GM12878 (cell line): ENCODE data around the gene GRM1. TPM values are rescaled to one million over a fixed set of nuclear protein-coding genes. Genes with fewer than 3 reads are reported as not detected.

Experiments used
- ATAC-seq: fragments of 200-7000 bp; cut with Tn5 transposase; 3 replicates; pipeline ENCODE4 v1.9.1; 2020; ENCODE audit warnings: mild to moderate bottlenecking, moderate library complexity
- BruUV-seq: library from RNA; stranded (reverse); fragments of 400-500 nt; replicated peaks from 2 replicates; lab custom pipeline; 2021; lab: Mats Ljungman, UMichigan
- CTCF ChIA-PET: fragments of 300-600 bp; sonication (Branson Sonifier 250); formaldehyde crosslinking; extraction: SDS; loops from one replicate; lab custom pipeline; 2021; ENCODE audit warnings: inconsistent platforms; lab: Yijun Ruan, JAX
- POLR2A ChIA-PET: fragments of 350-600 bp; formaldehyde crosslinking; extraction: SDS; loops from one replicate; lab custom pipeline; 2021; ENCODE audit warnings: inconsistent platforms; lab: Charles Lee
- RAD21 ChIA-PET: fragments of 300-600 bp; sonication (Branson Sonifier 250); formaldehyde crosslinking; loops from one replicate; lab custom pipeline; 2023; ENCODE audit warnings: antibody characterized with exemption; ENCODE audit not compliant: unreplicated experiment; lab: Charles Lee
- SMC1A ChIA-PET: fragments of 300-600 bp; sonication (Branson Sonifier 250); formaldehyde crosslinking; loops from one replicate; lab custom pipeline; 2023; ENCODE audit not compliant: unreplicated experiment, uncharacterized antibody; lab: Charles Lee
- DNase-seq: peaks from one replicate; pipeline ENCODE4 v3.0.0-alpha.2; 2011; ENCODE audit warnings: low read depth, low spot score
- FAIRE-seq: peaks from 3 replicates; lab custom pipeline; 2011; peaks lifted over from hg19 to GRCh38; lab: Jason Lieb, UNC
- H2AFZ ChIP-seq: 2 replicates; pipeline ENCODE4 v1.6.0; 2011; ENCODE audit warnings: low read depth, low read length, control low read depth; ENCODE audit not compliant: control insufficient read depth
- H3K27ac ChIP-seq: 2 replicates; pipeline ENCODE4 v1.5.1; 2011; ENCODE audit warnings: control low read depth; ENCODE audit not compliant: control insufficient read depth, insufficient read depth
- H3K27me3 ChIP-seq, 2 experiments: replicated peaks in 1 of 2; 2 replicates each; pipeline versions ENCODE4 v1.6.0 to v1.6.1; 2011; ENCODE audit warnings: low read length in 1 of 2; ENCODE audit not compliant: control insufficient read depth in 2 of 2, insufficient read depth in 2 of 2
- H3K36me3 ChIP-seq, 2 experiments: 2 replicates each; pipeline ENCODE4 v1.5.1; 2011; ENCODE audit warnings: low read length in 1 of 2; ENCODE audit not compliant: control insufficient read depth in 2 of 2, insufficient read depth in 2 of 2
- H3K4me1 ChIP-seq: 2 replicates; pipeline ENCODE4 v1.6.1; 2011; ENCODE audit warnings: mild to moderate bottlenecking, low read length, moderate library complexity, mixed read lengths; ENCODE audit not compliant: control insufficient read depth, insufficient read depth
- H3K4me2 ChIP-seq: 2 replicates; pipeline ENCODE4 v1.6.0; 2011; ENCODE audit warnings: control low read depth; ENCODE audit not compliant: control insufficient read depth, insufficient read depth
- H3K4me3 ChIP-seq: fragments of 200-600 bp; sonication (generic); 2 replicates; pipeline ENCODE4 v1.5.1; 2016
- H3K79me2 ChIP-seq: 2 replicates; pipeline ENCODE4 v1.6.0; 2011; ENCODE audit warnings: low read length; ENCODE audit not compliant: control insufficient read depth, insufficient read depth
- H3K9ac ChIP-seq: 2 replicates; pipeline ENCODE4 v1.8.0; 2011; ENCODE audit warnings: low read length, control low read depth, mixed read lengths; ENCODE audit not compliant: control insufficient read depth, insufficient read depth
- H3K9me3 ChIP-seq: replicated peaks from 3 replicates; pipeline ENCODE4 v1.5.1; 2011; ENCODE audit warnings: mild to moderate bottlenecking, low read length; ENCODE audit not compliant: control insufficient read depth, insufficient read depth
- H4K20me1 ChIP-seq: 2 replicates; pipeline ENCODE4 v1.6.0; 2011; ENCODE audit not compliant: control insufficient read depth, insufficient read depth
- ATF3 ChIP-seq: IDR thresholded peaks from 2 replicates; pipeline ENCODE4 v1.6.1; 2011; ENCODE audit warnings: low read depth, mild to moderate bottlenecking, low read length, moderate library complexity, borderline replicate concordance; ENCODE audit errors: extremely low read depth
- ATF7 ChIP-seq: fragments of 450-650 bp; IDR thresholded peaks from 2 replicates; pipeline ENCODE4 v1.6.1; 2016; ENCODE audit warnings: low read depth, mild to moderate bottlenecking
- E2F4 ChIP-seq: IDR thresholded peaks from 2 replicates; pipeline ENCODE4 v1.6.1; 2012; ENCODE audit warnings: low read depth, low read length, improper control_type of control experiment
- GATAD2B ChIP-seq: fragments of 450-650 bp; conservative IDR thresholded peaks from 2 replicates; pipeline ENCODE4 v1.6.1; 2017; ENCODE audit warnings: low read depth, mild to moderate bottlenecking, moderate library complexity
- MEF2A ChIP-seq: IDR thresholded peaks from 2 replicates; pipeline ENCODE4 v1.6.1; 2011; ENCODE audit warnings: low read depth, mild to moderate bottlenecking, low read length, moderate library complexity; ENCODE audit not compliant: insufficient read depth
- MLLT1 ChIP-seq: fragments of 450-650 bp; IDR thresholded peaks from 2 replicates; pipeline ENCODE4 v1.6.1; 2016; ENCODE audit warnings: mild to moderate bottlenecking
- MXI1 ChIP-seq: fragments of 150-350 bp; IDR thresholded peaks from 2 replicates; pipeline ENCODE4 v1.6.1; 2011; ENCODE audit warnings: low read depth, mild to moderate bottlenecking, inconsistent platforms, low read length, improper control_type of control experiment
- POU2F2 ChIP-seq: IDR thresholded peaks from 3 replicates; pipeline ENCODE4 v1.6.1; 2011; ENCODE audit warnings: low read depth, mild to moderate bottlenecking, low read length, borderline replicate concordance
- RAD21 ChIP-seq: IDR thresholded peaks from 2 replicates; pipeline ENCODE4 v1.6.1; 2011; ENCODE audit warnings: mild to moderate bottlenecking, low read depth, low read length, moderate library complexity; ENCODE audit not compliant: insufficient read depth
- RELB ChIP-seq: fragments of 450-650 bp; IDR thresholded peaks from 2 replicates; pipeline ENCODE4 v1.6.1; 2017; ENCODE audit warnings: low read depth, mild to moderate bottlenecking, moderate library complexity
- SMAD1 ChIP-seq: fragments of 450-650 bp; IDR thresholded peaks from 2 replicates; pipeline ENCODE4 v1.6.1; 2018; ENCODE audit warnings: mild to moderate bottlenecking, low read depth; ENCODE audit not compliant: partially characterized antibody
- WRNIP1 ChIP-seq: IDR thresholded peaks from 2 replicates; pipeline ENCODE4 v1.6.1; 2011; ENCODE audit warnings: low read depth, low read length, improper control_type of control experiment, borderline replicate concordance
- ZNF217 ChIP-seq: fragments of 450-650 bp; IDR thresholded peaks from 2 replicates; pipeline ENCODE4 v1.6.1; 2017; ENCODE audit warnings: antibody characterized with exemption, mild to moderate bottlenecking
- ZNF274 ChIP-seq: IDR thresholded peaks from one replicate; pipeline ENCODE4 v1.8.0; 2011; ENCODE audit not compliant: insufficient read length, insufficient read depth
- WGBS: methylation state at CpG from one replicate; pipeline ENCODE4 v1.1.6; 2016; ENCODE audit warnings: low lambda C conversion rate; ENCODE audit not compliant: insufficient replicate concordance, insufficient coverage; ENCODE audit errors: missing lambda C conversion rate; 5-methylcytosine and 5-hydroxymethylcytosine counted together
- in situ Hi-C: fragments of 300-500 bp; cut with MboI; formaldehyde crosslinking; loops from 9 replicates; pipeline ENCODE4 v1.14.3; 2018; ENCODE audit warnings: mixed read lengths
- intact Hi-C: fragments of 100-400 bp; cut with micrococcal nuclease; formaldehyde crosslinking; loops from one replicate; pipeline ENCODE4 v1.14.2; 2022; ENCODE audit not compliant: unreplicated experiment
- polyA plus RNA-seq, 11 experiments: library from polyadenylated mRNA; depleted of rRNA in 4 of 11; unstranded in 6 of 11; stranded (reverse) in 5 of 11; fragments of >200 nt; fragmentation: Nextera tagmentation in 4 of 11; fragmentation: Illumina TruSeq in 1 of 11; extraction: Ambion mirVana in 4 of 11; extraction: Trizol in 1 of 11; gene quantifications; 1 replicate in 1 of 11; 2 replicates in 10 of 11; pipeline versions ENCODE4 v1.2.1 to v1.2.3, GENCODE V29; 2011 to 2016; ENCODE audit warnings: inconsistent platforms in 2 of 11, missing spikeins in 2 of 11, low read depth in 1 of 11
- total RNA-seq, 4 experiments: library from RNA; depleted of rRNA in 3 of 4; stranded (reverse); fragments of >200 nt in 3 of 4; fragmentation: Illumina TruSeq in 1 of 4; extraction: Trizol in 1 of 4; gene quantifications; 2 replicates each; pipeline versions ENCODE4 v1.2.1 to v1.2.3, GENCODE V29; 2013 to 2021

GRM1 gene
- total and polyA plus RNA-seq, 10 of the 15 experiments (the other 5 are each of a cell fraction or from before 2014, with no cell fraction given) = 0.04 TPM; not detected in 9

GRCh38 chr6:146445233-146445632 is 416.4 kb downstream of the GRM1 start (continued):
- TF ChIP-seq E2F4 (no peak), WRNIP1 (no peak), ZNF274 (no peak)

- Histone ChIP-seq H3K27me3 (no peaks in the 10 kb centered on the region), H3K79me2 (no peaks in the 10 kb centered on the region), H3K9me3 (no peaks in the 10 kb centered on the region), H3K36me3 (no peaks in the 10 kb centered on the region), H3K4me1 (no peaks in the 10 kb centered on the region), H3K4me2 (no peak overlapping the region), H3K9ac (no peak overlapping the region), H3K27ac (no peak overlapping the region), H4K20me1 (no peaks in the 10 kb centered on the region), H3K4me3 (no peak overlapping the region), H2AFZ (no peak overlapping the region)
- SMC1A ChIA-PET = no interaction called here
- RAD21 ChIA-PET = no interaction called here
- WGBS = 0% methylated on average over 1 of the region's 1 CpG
- POLR2A ChIA-PET = no interaction called here
- no peak for DNase-seq
- BruUV-seq = no TSS peak
- intact Hi-C loops = no loop called here
- in situ Hi-C loops = no loop called here
- CTCF ChIA-PET = no interaction called here
- no peak for FAIRE-seq
- no peak for ATAC-seq
- no peak for TF ChIP-seq MXI1
- no peak for TF ChIP-seq GATAD2B
- TF ChIP-seq ATF7 = no peak
- TF ChIP-seq SMAD1 = no peak
- no peak for TF ChIP-seq POU2F2
- TF ChIP-seq WRNIP1 = no peak
- TF ChIP-seq RAD21 = no peak
- TF ChIP-seq MEF2A = no peak
- no peak for TF ChIP-seq MLLT1
- no peak for TF ChIP-seq RELB
- TF ChIP-seq ATF3 = no peak
- TF ChIP-seq ZNF217 = no peak
Measured at GRCh38 chr6:146456886-146457285, 428.0 kb downstream of the GRM1 start.
